HCT116 (cell line): ENCODE data around the gene PCSK2. TPM values are rescaled to one million over a fixed set of nuclear protein-coding genes. Genes with fewer than 3 reads are reported as not detected.

Experiments
- ATAC-seq: fragments of 200-7000 bp; cut with Tn5 transposase; 2 replicates; pipeline ENCODE4 v1.9.1; 2020; ENCODE audit warnings: mild to moderate bottlenecking, moderate library complexity
- BruUV-seq: library from RNA; stranded (reverse); fragments of 400-500 nt; replicated peaks from 2 replicates; lab custom pipeline; 2021; lab: Mats Ljungman, UMichigan
- CTCF ChIA-PET: fragments of 300-600 bp; sonication (Branson Sonifier 250); formaldehyde crosslinking; loops from one replicate; lab custom pipeline; 2021; ENCODE audit warnings: antibody characterized with exemption; lab: Charles Lee
- POLR2A ChIA-PET: fragments of 300-600, 350-600 bp; sonication (Branson Sonifier 250); formaldehyde crosslinking; loops from one replicate; lab custom pipeline; 2021; ENCODE audit warnings: antibody characterized with exemption; lab: Charles Lee
- RAD21 ChIA-PET, 2 experiments: fragments of 300-600 bp; sonication (Branson Sonifier 250); formaldehyde crosslinking; loops; one replicate each; lab custom pipeline; 2023; ENCODE audit warnings: low total read pairs in 2 of 2; ENCODE audit not compliant: uncharacterized antibody in 2 of 2, unreplicated experiment in 2 of 2, low non-redundant PET in 1 of 2; lab: Charles Lee
- DNase-seq: peaks from one replicate; pipeline ENCODE4 v3.0.0-alpha.2; 2010; ENCODE audit warnings: low read depth, low spot score
- H2AFZ ChIP-seq: fragments of 200-600 bp; shearing (Covaris generic), sonication (generic); 2 replicates; pipeline ENCODE4 v1.6.1; 2017; ENCODE audit warnings: low read depth, mixed run types, mixed read lengths, antibody characterized with exemption, low read length; ENCODE audit not compliant: poor library complexity, severe bottlenecking
- H3K27ac ChIP-seq: 2 replicates; pipeline ENCODE4 v1.5.1; 2012; ENCODE audit warnings: low read depth, low read length
- H3K27me3 ChIP-seq: fragments of 200-600 bp; sonication (generic); 2 replicates; pipeline ENCODE4 v1.6.1; 2016; ENCODE audit warnings: mixed run types, low read length, mixed read lengths; ENCODE audit not compliant: insufficient read depth
- H3K36me3 ChIP-seq, 2 experiments: fragments of 200-500 bp in 1 of 2; fragments of 200-600 bp in 1 of 2; sonication (Bioruptor generic) in 1 of 2; sonication (generic) in 1 of 2; 2 replicates each; pipeline versions ENCODE4 v1.5.1 to v1.6.1; 2014 to 2016; ENCODE audit warnings: low read length in 2 of 2, inconsistent platforms in 1 of 2, mixed read lengths in 1 of 2, mixed run types in 1 of 2; ENCODE audit not compliant: insufficient read depth in 2 of 2, control insufficient read depth in 1 of 2
- H3K4me1 ChIP-seq, 2 experiments: fragments of 200-600 bp in 1 of 2; sonication (generic) in 1 of 2; 2 replicates each; pipeline versions ENCODE4 v1.5.1 to v1.6.1; 2012 to 2017; ENCODE audit warnings: low read length in 2 of 2, inconsistent platforms in 1 of 2, mild to moderate bottlenecking in 1 of 2, mixed read lengths in 1 of 2, mixed run types in 1 of 2, moderate library complexity in 1 of 2; ENCODE audit not compliant: insufficient read depth in 2 of 2, control insufficient read depth in 1 of 2
- H3K4me2 ChIP-seq: fragments of 200-600 bp; sonication (generic); 2 replicates; pipeline ENCODE4 v1.6.1; 2017; ENCODE audit warnings: mixed run types, low read length, mixed read lengths
- H3K4me3 ChIP-seq, 2 experiments: fragments of 200-600 bp in 1 of 2; sonication (generic) in 1 of 2; replicated peaks in 1 of 2; 2 replicates each; pipeline ENCODE4 v1.5.1; 2011 to 2016; ENCODE audit warnings: low read length in 2 of 2, control low read depth in 1 of 2, low read depth in 1 of 2, mild to moderate bottlenecking in 1 of 2, mixed read lengths in 1 of 2, mixed run types in 1 of 2
- H3K79me2 ChIP-seq: fragments of 200-600 bp; sonication (generic); 2 replicates; pipeline ENCODE4 v1.6.1; 2017; ENCODE audit warnings: mild to moderate bottlenecking, mixed run types, low read length, moderate library complexity, mixed read lengths; ENCODE audit not compliant: insufficient read depth
- H3K9ac ChIP-seq: fragments of 200-600 bp; sonication (generic); 2 replicates; pipeline ENCODE4 v1.6.1; 2016; ENCODE audit warnings: low read length, mixed read lengths
- H3K9me2 ChIP-seq: fragments of 200-600 bp; sonication (generic), shearing (Covaris generic); 2 replicates; pipeline ENCODE4 v1.6.1; 2017; ENCODE audit warnings: mixed run types, mild to moderate bottlenecking, moderate library complexity; ENCODE audit not compliant: insufficient read depth
- H3K9me3 ChIP-seq, 2 experiments: fragments of 200-500 bp in 1 of 2; fragments of 200-600 bp in 1 of 2; sonication (Bioruptor generic) in 1 of 2; sonication (generic) in 1 of 2; 2 replicates each; pipeline ENCODE4 v1.6.1; 2014 to 2017; ENCODE audit warnings: low read length in 2 of 2, mixed read lengths in 2 of 2, inconsistent platforms in 1 of 2, low read depth in 1 of 2, mild to moderate bottlenecking in 1 of 2, mixed run types in 1 of 2, moderate library complexity in 1 of 2; ENCODE audit not compliant: control insufficient read depth in 1 of 2, insufficient read depth in 1 of 2
- H4K20me1 ChIP-seq: fragments of 200-600 bp; sonication (generic), shearing (Covaris generic); 2 replicates; pipeline ENCODE4 v1.6.1; 2017; ENCODE audit warnings: mixed run types, mild to moderate bottlenecking, moderate library complexity; ENCODE audit not compliant: insufficient read depth
- POLR2A ChIP-seq: IDR thresholded peaks from 2 replicates; pipeline ENCODE4 v1.7.0; 2011; ENCODE audit warnings: borderline replicate concordance; ENCODE audit not compliant: insufficient read depth, insufficient read length; ENCODE audit errors: extremely low read depth
- REST ChIP-seq: IDR thresholded peaks from 2 replicates; pipeline ENCODE4 v1.6.1; 2012; ENCODE audit warnings: low read depth
- SRF ChIP-seq: IDR thresholded peaks from 2 replicates; pipeline ENCODE4 v1.6.1; 2012; ENCODE audit warnings: low read depth
- intact Hi-C: fragments of 100-400 bp; cut with micrococcal nuclease; formaldehyde crosslinking; loops from 2 replicates; pipeline ENCODE4 v1.10.0; 2022
- total RNA-seq: library from RNA; stranded (reverse); gene quantifications from one replicate; pipeline ENCODE4 v1.2.1, GENCODE V29; 2021; ENCODE audit not compliant: unreplicated experiment

PCSK2 gene
- total RNA-seq, 1 experiment from 2014 or later: not detected

GRCh38 chr20:17436664-17437063 is 209.8 kb downstream of the PCSK2 start:
- CTCF ChIA-PET: no interaction called here
- POLR2A ChIA-PET: no interaction called here
- Histone ChIP-seq H3K36me3 (no peaks in the 10 kb centered on the region), H3K4me1 (no peaks in the 10 kb centered on the region), H3K27me3 (peaks cover 17% of the 10 kb centered on the region), H3K9me3 (no peaks in the 10 kb centered on the region), H3K9ac (no peak overlapping the region), H3K9me2 (no peaks in the 10 kb centered on the region), H3K27ac (no peak overlapping the region), H2AFZ (no peak overlapping the region), H4K20me1 (no peaks in the 10 kb centered on the region), H3K79me2 (no peaks in the 10 kb centered on the region), H3K4me2 (no peak overlapping the region), H3K4me3 (no peak overlapping the region)
- no peak for ATAC-seq
- RAD21 ChIA-PET: no interaction called here
- intact Hi-C loops: no loop called here
- no peak for DNase-seq
- TF ChIP-seq SRF (no peak), POLR2A (no peak)
- no TSS peak for BruUV-seq

GRCh38 chr20:17437251-17437650 is 210.4 kb downstream of the PCSK2 start:
- DNase-seq (no peak), ATAC-seq (no peak)
- Histone ChIP-seq H3K9me3 (no peaks in the 10 kb centered on the region), H3K4me1 (no peaks in the 10 kb centered on the region), H3K27ac (no peak overlapping the region), H3K4me2 (no peak overlapping the region), H3K4me3 (no peak overlapping the region), H3K9ac (no peak overlapping the region), H3K79me2 (no peaks in the 10 kb centered on the region), H3K9me2 (no peaks in the 10 kb centered on the region), H2AFZ (no peak overlapping the region), H3K27me3 (peaks cover 17% of the 10 kb centered on the region), H4K20me1 (no peaks in the 10 kb centered on the region), H3K36me3 (no peaks in the 10 kb centered on the region)
- ChIA-PET POLR2A (no interaction called here), RAD21 (no interaction called here), CTCF (no interaction called here)
- TF ChIP-seq REST: no peak
- intact Hi-C loops: no loop called here
- BruUV-seq: no TSS peak
